ENCODE data around the gene CLSTN2.
A peak's percentile ranks its signal among the peaks of the same experiment; 100 is the strongest.

CLSTN2 gene

GRCh38 chr3:140545197-140545596, 610.2 kb downstream of the CLSTN2 start:
- TF ChIP-seq CTCF (IDR thresholded peaks at IDR 0.05; ENCODE audit: low read depth, low read length) = no peak
- no peak for DNase-seq (ENCODE audit: low read depth, low spot score)
- in situ Hi-C loops (cut with HindIII; ENCODE audit: low sequenced_read_pairs) = no loop called here
- H3K4me3 ChIP-seq (ENCODE audit: low read depth, low read length) = no peak overlapping the region

GRCh38 chr3:140545756-140546155, 610.8 kb downstream of the CLSTN2 start:
- no peak for TF ChIP-seq CTCF (IDR thresholded peaks at IDR 0.05; ENCODE audit: low read depth, low read length)
- in situ Hi-C loops (cut with HindIII; ENCODE audit: low sequenced_read_pairs) = no loop called here
- H3K4me3 ChIP-seq (ENCODE audit: low read depth, low read length) = no peak overlapping the region
- DNase-seq (ENCODE audit: low read depth, low spot score) = peak; percentile 13

GRCh38 chr3:140546649-140547048, 611.7 kb downstream of the CLSTN2 start:
- no peak for TF ChIP-seq CTCF (IDR thresholded peaks at IDR 0.05; ENCODE audit: low read depth, low read length)
- H3K4me3 ChIP-seq (ENCODE audit: low read depth, low read length) = no peak overlapping the region
- DNase-seq (ENCODE audit: low read depth, low spot score) = no peak
- in situ Hi-C loops (cut with HindIII; ENCODE audit: low sequenced_read_pairs) = no loop called here

DNA sequence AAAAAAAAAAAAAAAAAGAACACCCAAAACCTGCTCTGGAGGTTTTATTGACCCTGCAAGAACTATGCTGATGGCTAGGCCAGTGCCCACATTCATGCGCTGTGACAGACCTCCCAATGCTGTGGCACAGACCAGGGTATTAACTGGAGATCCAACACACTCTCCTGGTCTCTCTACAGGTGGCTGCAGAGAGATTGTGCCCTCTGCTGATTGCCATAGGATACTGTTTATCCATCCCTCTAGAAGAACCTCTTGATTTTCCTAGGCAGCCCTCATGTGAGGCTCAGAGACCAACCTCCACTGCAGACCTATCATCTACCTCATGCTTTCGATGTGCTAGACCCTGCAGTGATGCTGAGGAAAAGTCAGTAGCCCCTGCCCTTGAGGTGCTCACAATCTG, 617.4 kb downstream of the CLSTN2 start:
- no peak for DNase-seq (ENCODE audit: low read depth, low spot score)
- TF ChIP-seq CTCF (IDR thresholded peaks at IDR 0.05; ENCODE audit: low read depth, low read length) = no peak
- in situ Hi-C loops (cut with HindIII; ENCODE audit: low sequenced_read_pairs) = no loop called here

GRCh38 chr3:140552898-140553297, 617.9 kb downstream of the CLSTN2 start:
- in situ Hi-C loops (cut with HindIII; ENCODE audit: low sequenced_read_pairs) = no loop called here
- TF ChIP-seq CTCF (IDR thresholded peaks at IDR 0.05; ENCODE audit: low read depth, low read length) = no peak
- no peak overlapping the region for H3K4me3 ChIP-seq (ENCODE audit: low read depth, low read length)
- DNase-seq (ENCODE audit: low read depth, low spot score) = no peak

More for the DNA sequence above, 617.4 kb downstream of the CLSTN2 start:
- H3K4me3 ChIP-seq (ENCODE audit: low read depth, low read length) = no peak overlapping the region

DNA sequence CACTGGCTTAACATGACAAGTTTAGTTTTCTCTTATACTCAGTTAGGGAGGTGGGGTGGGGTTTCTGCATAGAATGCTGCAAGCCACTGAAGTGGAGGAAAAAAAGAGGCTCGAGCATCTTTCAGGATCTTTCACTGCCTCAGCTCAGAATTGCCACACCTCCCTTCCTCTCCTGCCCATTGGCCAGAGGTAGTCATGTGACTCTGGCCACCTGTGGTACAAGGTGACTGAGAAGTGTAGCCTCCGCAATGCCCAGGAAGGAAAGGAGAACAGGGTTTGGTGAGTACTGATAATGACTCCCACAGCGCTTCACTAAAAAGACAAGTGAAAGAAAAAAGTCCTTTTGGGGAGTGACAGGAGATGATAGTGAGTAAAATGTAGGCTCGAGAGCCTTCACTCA, 618.6 kb downstream of the CLSTN2 start:
- DNase-seq (ENCODE audit: low read depth, low spot score) = no peak
- in situ Hi-C loops (cut with HindIII; ENCODE audit: low sequenced_read_pairs) = no loop called here
- no peak for TF ChIP-seq CTCF (IDR thresholded peaks at IDR 0.05; ENCODE audit: low read depth, low read length)
- no peak overlapping the region for H3K4me3 ChIP-seq (ENCODE audit: low read depth, low read length)

DNA sequence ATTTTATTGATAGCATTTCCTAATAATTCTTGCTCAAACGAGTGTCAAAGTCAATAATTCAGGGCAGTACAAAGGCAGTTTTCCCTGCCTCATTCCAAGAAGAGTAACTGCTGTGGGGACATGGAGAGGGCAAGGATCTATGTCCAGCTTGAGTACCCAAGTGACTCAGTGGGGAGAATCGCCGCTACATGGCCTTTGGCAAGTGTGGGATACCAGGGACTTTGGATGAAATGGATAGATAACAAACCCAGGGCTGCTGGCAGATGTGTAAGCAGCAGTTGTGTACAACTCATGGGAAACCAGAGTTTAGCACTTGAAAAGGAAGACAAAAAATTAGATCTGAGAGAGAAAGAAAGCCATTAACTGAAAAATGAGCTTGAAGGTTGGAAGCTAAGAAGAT, 620.7 kb downstream of the CLSTN2 start:
- no peak overlapping the region for H3K4me3 ChIP-seq (ENCODE audit: low read depth, low read length)
- in situ Hi-C loops (cut with HindIII; ENCODE audit: low sequenced_read_pairs) = no loop called here
- DNase-seq (ENCODE audit: low read depth, low spot score) = no peak
- TF ChIP-seq CTCF (IDR thresholded peaks at IDR 0.05; ENCODE audit: low read depth, low read length) = no peak

Measured in astrocyte of the spinal cord (primary cell).